Nephron progenitor cell (in vitro differentiated cells): ENCODE data around the gene FRMD4A.

ENCODE experiments used
- DNase-seq: peaks from one replicate; pipeline ENCODE4 v3.0.0; 2021
- H3K27ac Mint-ChIP-seq: 2 replicates; pipeline ENCODE4 v1.8.0; 2021; ENCODE audit warnings: mild to moderate bottlenecking, moderate library complexity, mixed read lengths
- H3K27me3 Mint-ChIP-seq: 2 replicates; pipeline ENCODE4 v1.8.0; 2021; ENCODE audit warnings: mild to moderate bottlenecking, low read depth, mixed read lengths; ENCODE audit not compliant: poor library complexity
- H3K36me3 Mint-ChIP-seq: 2 replicates; pipeline ENCODE4 v1.8.0; 2021; ENCODE audit warnings: low read depth, mixed read lengths
- H3K4me1 Mint-ChIP-seq: 2 replicates; pipeline ENCODE4 v1.8.0; 2021; ENCODE audit warnings: mixed read lengths
- H3K4me3 Mint-ChIP-seq: 2 replicates; pipeline ENCODE4 v1.8.0; 2021; ENCODE audit warnings: mild to moderate bottlenecking, moderate library complexity, mixed read lengths
- H3K9me3 Mint-ChIP-seq: 2 replicates; pipeline ENCODE4 v1.8.0; 2021; ENCODE audit warnings: mild to moderate bottlenecking, moderate library complexity, mixed read lengths
- CTCF ChIP-seq: fragments of 200-600 bp; sonication (generic); IDR thresholded peaks from 2 replicates; pipeline ENCODE4 v1.5.0; 2021; ENCODE audit warnings: antibody characterized with exemption

Gene FRMD4A

GRCh38 chr10:13938950-13939349 is 391.8 kb downstream of the FRMD4A start:
- Mint-ChIP-seq H3K4me3 (no peak overlapping the region), H3K4me1 (peaks cover 20% of the 10 kb centered on the region), H3K9me3 (peaks cover 44% of the 10 kb centered on the region), H3K27me3 (peaks cover 15% of the 10 kb centered on the region), H3K27ac (no peak overlapping the region), H3K36me3 (peaks cover 42% of the 10 kb centered on the region)
- TF ChIP-seq CTCF, result no peak
- DNase-seq, result no peak

DNA sequence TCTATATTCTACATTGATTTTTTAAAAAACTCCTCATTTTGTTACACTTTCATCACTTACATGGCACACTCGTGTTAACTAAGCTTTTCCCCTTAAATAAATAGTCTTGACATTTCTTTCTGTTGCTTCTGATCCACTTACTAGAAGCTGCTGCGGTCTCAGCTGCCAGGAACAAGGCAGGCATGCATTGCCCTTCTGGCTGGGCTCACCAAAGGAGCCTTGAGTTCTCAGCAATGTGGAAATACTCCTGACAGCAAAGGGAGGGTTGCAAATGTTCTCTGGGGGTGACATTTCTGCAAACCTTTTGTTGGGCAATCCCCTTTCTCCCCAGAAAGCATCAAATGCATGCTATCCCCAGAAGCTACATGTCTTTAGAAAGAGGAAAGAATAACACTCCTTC is 393.9 kb downstream of the FRMD4A start:
- Mint-ChIP-seq H3K4me1 (peaks cover 11% of the 10 kb centered on the region), H3K9me3 (peaks cover 31% of the 10 kb centered on the region), H3K4me3 (no peak overlapping the region), H3K27ac (peak overlapping the region; percentile 70), H3K27me3 (peaks cover 15% of the 10 kb centered on the region), H3K36me3 (peaks cover 31% of the 10 kb centered on the region)
- TF ChIP-seq CTCF, result no peak
- DNase-seq, result no peak

DNA sequence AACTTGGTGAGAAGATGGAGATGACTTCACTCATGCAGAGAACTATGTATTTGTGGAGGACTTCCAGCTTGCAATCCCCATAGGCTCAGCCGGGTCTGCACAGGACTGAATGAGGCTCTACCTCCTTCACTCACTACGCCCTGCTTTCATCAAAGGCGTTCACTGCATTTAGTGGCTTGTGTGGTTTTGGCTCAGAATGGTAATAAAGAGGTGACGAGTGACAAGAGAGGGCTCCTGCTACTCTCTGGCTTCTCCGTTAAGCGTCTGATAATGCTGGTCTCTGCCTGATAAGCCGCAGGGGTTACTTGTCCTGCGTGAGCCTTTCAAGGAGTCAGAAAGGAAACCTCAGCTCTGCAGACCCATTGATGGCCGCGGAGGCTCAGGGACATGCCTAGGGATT is 400.6 kb downstream of the FRMD4A start:
- Mint-ChIP-seq H3K9me3 (peaks cover 6% of the 10 kb centered on the region), H3K4me1 (peaks cover 5% of the 10 kb centered on the region), H3K27me3 (peaks cover 6% of the 10 kb centered on the region), H3K4me3 (no peak overlapping the region), H3K27ac (no peak overlapping the region), H3K36me3 (no peaks in the 10 kb centered on the region)
- TF ChIP-seq CTCF, result no peak
- DNase-seq, result no peak

DNA sequence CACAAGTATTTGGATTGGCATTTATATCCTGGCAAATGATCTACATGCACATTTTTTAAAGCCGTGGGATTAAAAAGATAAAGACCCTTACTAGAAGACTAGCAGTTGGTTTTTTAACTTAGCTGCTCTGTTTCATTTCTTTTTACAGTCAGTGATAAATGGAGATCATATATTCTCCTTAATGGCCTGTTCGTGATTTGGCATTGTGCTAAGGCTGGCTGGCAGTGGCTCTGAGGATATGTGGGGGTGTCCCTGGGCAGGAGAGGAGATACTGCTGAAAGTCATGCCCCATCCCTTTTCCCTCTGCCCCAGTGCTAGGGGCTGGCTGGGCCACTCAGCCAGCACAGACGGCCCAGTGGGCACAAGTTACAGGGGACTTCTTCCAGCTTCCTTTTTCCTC is 402.3 kb downstream of the FRMD4A start:
- H3K4me3 Mint-ChIP-seq, result no peak overlapping the region
- no peak for DNase-seq
- peaks cover 17% of the 10 kb centered on the region for H3K4me1 Mint-ChIP-seq
- no peaks in the 10 kb centered on the region for H3K9me3 Mint-ChIP-seq
- H3K36me3 Mint-ChIP-seq, result no peaks in the 10 kb centered on the region
- TF ChIP-seq CTCF, result no peak
- H3K27me3 Mint-ChIP-seq, result peaks cover 4% of the 10 kb centered on the region
- no peak overlapping the region for H3K27ac Mint-ChIP-seq

- Mint-ChIP-seq H3K4me3 (no peak overlapping the region), H3K36me3 (no peaks in the 10 kb centered on the region), H3K4me1 (peaks cover 20% of the 10 kb centered on the region), H3K9me3 (no peaks in the 10 kb centered on the region), H3K27me3 (peaks cover 2% of the 10 kb centered on the region), H3K27ac (peak overlapping the region; percentile 14)
- TF ChIP-seq CTCF, result no peak
- no peak for DNase-seq
Measured at GRCh38 chr10:13925971-13926780, 404.5 kb downstream of the FRMD4A start.
